HG02588 (cell line): ENCODE results near the gene ASB11.

ENCODE experiments used
- ATAC-seq: cut with Tn5 transposase; IDR thresholded peaks from one replicate; pipeline ENCODE4 v1.9.1; 2021; ENCODE audit warnings: mild to moderate bottlenecking, moderate library complexity; ENCODE audit not compliant: unreplicated experiment

Gene ASB11

GRCh38 chrX:15235001-15235400 lies 80.4 kb downstream of the ASB11 start:
- ATAC-seq, result no peak

GRCh38 chrX:15233416-15234015 lies 81.9 kb downstream of the ASB11 start:
- ATAC-seq, result no peak
